GM12875 (cell line): ENCODE results near the gene CAPN5.

Experiments
- H3K4me3 ChIP-seq: one replicate; pipeline ENCODE4 v1.5.1; 2011; ENCODE audit warnings: low read depth, low read length, control low read depth
- CTCF ChIP-seq: IDR thresholded peaks from 2 replicates; pipeline ENCODE4 v1.5.1; 2011; ENCODE audit warnings: low read depth, mild to moderate bottlenecking, control low read depth, inconsistent platforms, low read length, moderate library complexity, borderline replicate concordance; ENCODE audit not compliant: insufficient read depth

CAPN5 gene

GRCh38 chr11:77159219-77159936, 92.6 kb downstream of the CAPN5 start:
- TF ChIP-seq CTCF: no peak
- H3K4me3 ChIP-seq: no peak overlapping the region

GRCh38 chr11:77159937-77160495, 93.2 kb downstream of the CAPN5 start:
- TF ChIP-seq CTCF: no peak
- no peak overlapping the region for H3K4me3 ChIP-seq

GRCh38 chr11:77163271-77163670, 96.5 kb downstream of the CAPN5 start:
- TF ChIP-seq CTCF: no peak
- no peak overlapping the region for H3K4me3 ChIP-seq

GRCh38 chr11:77165066-77165465, 98.3 kb downstream of the CAPN5 start:
- TF ChIP-seq CTCF: no peak
- H3K4me3 ChIP-seq: no peak overlapping the region

GRCh38 chr11:77166021-77166420, 99.2 kb downstream of the CAPN5 start:
- H3K4me3 ChIP-seq: no peak overlapping the region

GRCh38 chr11:77167111-77167626, 100.4 kb downstream of the CAPN5 start:
- no peak for TF ChIP-seq CTCF
- H3K4me3 ChIP-seq: no peak overlapping the region

More at GRCh38 chr11:77166021-77166420, 99.2 kb downstream of the CAPN5 start:
- TF ChIP-seq CTCF: no peak

- TF ChIP-seq CTCF: no peak
- H3K4me3 ChIP-seq: no peak overlapping the region
Observed at GRCh38 chr11:77167791-77168190, 101.0 kb downstream of the CAPN5 start.
